OCI-LY3 (cell line): Measurements from ENCODE around the gene SIL1.

ENCODE experiments used
- CTCF ChIP-seq: fragments of 200-600, 300-600 bp; sonication (generic); IDR thresholded peaks from 2 replicates; pipeline ENCODE4 v1.5.1; 2014; ENCODE audit warnings: antibody characterized with exemption, low read length, low read depth
- EZH2phosphoT487 ChIP-seq: fragments of 200-600 bp; shearing (Covaris generic); IDR thresholded peaks from 2 replicates; pipeline ENCODE4 v1.6.1; 2018; ENCODE audit warnings: antibody characterized with exemption, mixed run types, low read depth

- TF ChIP-seq CTCF (no peak), EZH2phosphoT487 (no peak)
Measured at GRCh38 chr5:139223481-139223880, 25.3 kb upstream of the SIL1 start.
